ENCODE measurements around the gene ZNF655.
"Not testable (repeated sequence)": the region's sequence is repeated elsewhere in the genome, so short reads cannot be mapped to it uniquely, and the experiment has no call there.

ZNF655 gene, protein sequence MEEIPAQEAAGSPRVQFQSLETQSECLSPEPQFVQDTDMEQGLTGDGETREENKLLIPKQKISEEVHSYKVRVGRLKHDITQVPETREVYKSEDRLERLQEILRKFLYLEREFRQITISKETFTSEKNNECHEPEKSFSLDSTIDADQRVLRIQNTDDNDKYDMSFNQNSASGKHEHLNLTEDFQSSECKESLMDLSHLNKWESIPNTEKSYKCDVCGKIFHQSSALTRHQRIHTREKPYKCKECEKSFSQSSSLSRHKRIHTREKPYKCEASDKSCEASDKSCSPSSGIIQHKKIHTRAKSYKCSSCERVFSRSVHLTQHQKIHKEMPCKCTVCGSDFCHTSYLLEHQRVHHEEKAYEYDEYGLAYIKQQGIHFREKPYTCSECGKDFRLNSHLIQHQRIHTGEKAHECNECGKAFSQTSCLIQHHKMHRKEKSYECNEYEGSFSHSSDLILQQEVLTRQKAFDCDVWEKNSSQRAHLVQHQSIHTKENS

DNA sequence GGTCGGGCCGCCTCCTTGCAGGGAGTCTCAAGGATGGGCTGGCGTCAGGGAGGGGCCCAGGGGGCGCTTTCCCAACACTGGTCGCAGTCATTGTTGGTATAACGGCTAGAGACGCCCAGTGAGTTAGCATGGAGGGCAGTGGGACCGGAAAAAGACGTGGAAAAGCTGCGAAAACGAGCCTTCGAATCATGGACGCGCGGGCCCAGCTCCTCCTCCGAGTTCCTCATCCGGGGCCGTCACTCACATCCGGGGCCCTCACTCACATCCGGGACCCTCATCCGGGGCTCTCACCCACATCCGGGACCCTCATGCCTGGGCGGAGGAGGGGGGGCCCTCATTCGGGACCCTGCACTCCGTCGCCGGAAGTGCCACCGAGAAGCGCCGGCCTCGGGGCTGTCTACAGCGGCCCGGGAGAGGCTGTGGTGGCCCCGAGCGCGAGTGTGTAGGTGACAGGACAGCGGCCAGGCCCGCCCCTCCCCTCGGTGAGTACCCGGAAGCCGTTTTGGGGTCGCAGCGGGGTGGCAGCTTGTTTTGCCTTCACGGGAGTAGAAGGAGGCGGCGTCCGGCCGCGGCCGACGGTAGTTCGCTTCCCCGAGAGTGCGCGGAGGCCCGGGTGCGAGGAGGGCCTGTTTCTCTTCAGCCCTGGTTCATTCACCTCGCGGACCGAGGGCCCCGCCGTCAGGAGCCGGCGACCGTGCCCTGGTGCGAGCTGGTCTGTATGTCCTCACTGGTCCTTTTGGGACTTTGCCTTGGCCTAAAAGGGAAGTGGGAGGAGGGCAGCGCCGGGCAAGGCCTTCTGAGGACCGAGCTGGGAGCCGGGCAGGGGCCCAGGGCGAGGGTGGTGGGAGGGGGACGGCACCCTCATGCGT, at the start of gene ZNF655:
ZNF655 (plus strand) TSS at position 337 of the 869 bp plus-strand sequence. CDS start 1,918 bp downstream, outside the sequence.
- DNase-seq, result peak; percentile 86

DNA sequence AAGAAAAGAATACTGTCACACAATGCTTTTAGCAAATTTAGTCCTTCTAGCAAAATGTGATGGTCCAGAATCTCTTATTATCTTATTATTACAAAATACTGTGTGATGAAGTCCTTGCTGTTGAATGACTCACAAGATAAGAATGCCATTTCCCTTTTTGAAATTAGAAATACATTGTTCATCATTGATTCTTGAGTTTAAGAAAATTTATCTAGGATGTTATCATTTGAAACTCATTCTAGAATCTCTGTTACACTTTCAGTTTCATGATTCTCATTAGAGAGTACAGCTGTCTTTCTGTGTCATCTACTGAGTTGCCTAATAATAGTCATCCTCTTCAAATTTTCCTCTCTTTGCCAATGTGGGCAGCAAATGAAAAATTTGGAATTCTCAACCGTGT, 44.4 kb upstream of the ZNF655 start:
- DNase-seq, result no peak

DNA sequence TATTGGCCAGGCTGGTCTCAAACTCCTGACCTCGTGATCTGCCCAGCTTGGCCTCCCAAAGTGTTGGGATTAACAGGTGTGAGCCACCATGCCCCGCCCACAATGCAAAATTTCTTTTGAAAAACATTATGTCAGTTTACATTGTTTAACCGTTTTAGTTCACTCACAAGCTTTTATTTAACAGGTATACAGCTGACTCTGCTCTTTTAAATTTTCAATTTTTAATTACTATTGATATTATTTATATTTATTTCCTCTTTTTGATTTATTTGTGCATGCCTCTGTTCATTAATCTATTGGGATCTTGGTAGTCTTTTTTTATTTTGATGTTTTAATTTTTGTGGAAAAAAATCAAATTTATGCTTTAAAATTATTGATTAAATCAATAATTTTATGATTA, 37.0 kb upstream of the ZNF655 start:
- DNase-seq, result no peak

DNA sequence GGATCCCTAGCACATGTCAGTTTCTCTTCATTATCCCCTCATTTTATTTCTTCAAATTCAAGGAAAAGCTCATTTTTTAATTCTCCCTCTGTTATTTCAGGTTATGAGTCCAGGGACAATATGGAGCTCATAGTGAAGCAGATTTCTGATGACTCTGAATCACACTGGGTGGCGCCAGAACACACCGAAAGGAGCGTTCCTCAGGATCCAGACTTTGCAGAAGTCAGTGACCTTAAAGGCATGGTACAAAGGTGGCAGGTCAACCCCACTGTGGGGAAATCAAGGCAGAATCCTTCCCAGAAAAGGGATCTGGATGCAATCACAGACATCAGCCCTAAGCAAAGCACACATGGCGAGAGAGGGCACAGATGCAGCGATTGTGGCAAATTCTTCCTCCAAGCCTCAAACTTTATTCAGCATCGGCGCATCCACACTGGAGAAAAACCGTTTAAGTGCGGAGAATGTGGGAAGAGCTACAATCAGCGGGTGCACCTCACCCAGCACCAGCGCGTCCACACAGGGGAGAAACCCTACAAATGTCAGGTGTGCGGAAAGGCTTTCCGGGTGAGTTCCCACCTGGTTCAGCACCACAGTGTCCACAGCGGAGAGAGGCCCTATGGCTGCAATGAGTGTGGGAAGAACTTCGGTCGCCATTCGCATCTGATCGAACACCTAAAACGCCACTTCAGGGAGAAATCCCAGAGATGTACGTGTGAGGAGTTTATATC, 32.6 kb upstream of the ZNF655 start:
- DNase-seq, result peak; percentile 44

DNA sequence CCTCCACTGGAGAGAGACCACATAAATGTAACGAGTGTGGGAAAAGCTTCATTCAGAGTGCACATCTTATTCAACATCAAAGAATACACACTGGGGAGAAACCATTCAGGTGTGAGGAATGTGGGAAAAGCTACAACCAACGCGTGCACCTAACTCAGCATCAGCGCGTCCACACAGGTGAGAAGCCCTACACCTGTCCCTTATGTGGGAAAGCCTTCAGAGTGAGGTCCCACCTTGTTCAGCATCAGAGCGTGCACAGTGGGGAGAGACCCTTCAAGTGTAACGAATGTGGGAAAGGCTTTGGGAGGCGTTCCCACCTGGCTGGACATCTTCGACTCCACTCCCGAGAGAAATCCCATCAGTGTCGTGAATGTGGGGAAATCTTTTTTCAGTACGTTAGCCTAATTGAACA, 27.1 kb upstream of the ZNF655 start:
- no peak for DNase-seq

DNA sequence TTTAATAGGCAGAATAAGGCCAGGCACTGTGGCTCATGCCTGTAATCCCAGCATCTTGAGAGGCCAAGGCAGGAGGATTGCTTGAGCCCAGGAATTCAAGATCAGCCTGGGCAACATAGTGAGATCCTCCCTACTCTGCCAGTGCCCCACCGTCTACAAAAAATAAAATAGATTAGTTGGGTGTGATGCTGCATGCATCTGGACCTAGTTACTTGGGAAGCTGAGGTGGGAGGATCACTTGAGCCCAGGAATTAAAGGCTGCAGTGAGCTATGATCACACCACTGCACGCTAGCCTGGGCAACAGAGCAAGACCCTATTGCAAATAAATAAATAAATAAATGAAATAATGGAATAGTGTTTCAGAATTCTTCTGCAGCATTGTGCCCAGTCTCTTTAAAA, 22.8 kb upstream of the ZNF655 start:
- DNase-seq, result no peak

DNA sequence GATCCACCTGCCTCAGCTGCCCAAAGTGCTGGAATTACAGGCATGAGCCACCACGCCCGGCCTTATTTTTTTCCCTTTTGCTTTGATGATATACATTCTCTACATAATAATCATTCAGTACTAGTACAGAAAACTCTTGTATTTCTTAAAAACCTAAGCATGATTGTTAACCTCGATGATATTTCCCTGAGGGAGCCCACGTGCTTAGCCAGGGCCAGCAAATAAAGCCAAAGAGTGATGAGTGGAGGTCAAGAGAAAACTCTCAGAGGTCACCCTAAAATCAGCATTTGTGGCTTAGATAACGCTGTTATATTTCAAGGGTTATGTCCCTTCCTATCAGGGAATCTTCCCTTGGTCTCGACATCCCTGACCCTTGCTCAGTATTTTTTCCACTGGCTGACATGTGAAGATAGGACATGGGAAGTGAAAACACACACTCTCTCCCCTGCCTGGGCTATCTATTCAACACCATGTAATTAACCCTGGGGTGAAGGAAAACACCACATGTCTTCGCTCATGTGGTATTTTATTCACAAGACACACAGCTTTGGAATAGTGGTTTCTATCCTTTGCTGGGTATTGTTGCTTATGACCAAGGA, 19.1 kb upstream of the ZNF655 start:
- no peak for DNase-seq

DNA sequence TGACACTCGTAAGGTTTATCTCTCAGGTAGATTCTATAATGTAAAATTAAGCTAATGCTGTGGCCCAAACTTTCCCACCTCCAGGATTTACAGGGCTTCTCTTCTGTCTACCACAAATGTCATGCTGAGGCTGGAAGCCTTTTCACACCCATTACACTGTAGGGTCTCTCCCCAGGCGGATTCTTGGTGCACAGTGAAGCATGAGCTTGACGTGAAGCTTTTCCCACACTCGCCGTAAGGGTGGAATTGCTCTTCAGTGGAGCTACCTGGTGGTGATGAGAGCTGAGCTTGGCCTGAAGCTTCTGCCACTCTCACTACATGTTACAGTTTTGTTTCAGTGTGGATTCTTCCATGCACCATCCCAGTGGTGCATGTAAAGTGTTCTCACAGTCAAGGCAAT, 17.9 kb upstream of the ZNF655 start:
- no peak for DNase-seq

DNA sequence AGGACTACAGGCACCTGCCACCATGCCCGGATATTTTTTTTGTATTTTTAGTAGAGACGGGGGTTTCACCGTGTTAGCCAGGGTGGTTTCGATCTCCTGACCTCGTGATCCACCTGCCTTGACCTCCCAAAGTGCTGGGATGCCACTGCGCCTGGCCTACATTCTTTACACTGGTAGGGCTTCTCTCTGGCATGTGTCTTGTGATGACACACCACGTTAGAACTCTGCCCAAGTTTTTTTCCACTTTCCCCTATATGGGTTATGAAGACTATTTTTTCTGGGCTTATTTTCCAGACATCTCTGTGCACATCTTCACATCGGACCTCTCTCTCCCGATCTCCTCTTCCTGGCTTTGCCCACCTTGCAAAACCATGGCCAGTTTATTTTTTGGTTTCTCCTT, 17.2 kb upstream of the ZNF655 start:
- no peak for DNase-seq

DNA sequence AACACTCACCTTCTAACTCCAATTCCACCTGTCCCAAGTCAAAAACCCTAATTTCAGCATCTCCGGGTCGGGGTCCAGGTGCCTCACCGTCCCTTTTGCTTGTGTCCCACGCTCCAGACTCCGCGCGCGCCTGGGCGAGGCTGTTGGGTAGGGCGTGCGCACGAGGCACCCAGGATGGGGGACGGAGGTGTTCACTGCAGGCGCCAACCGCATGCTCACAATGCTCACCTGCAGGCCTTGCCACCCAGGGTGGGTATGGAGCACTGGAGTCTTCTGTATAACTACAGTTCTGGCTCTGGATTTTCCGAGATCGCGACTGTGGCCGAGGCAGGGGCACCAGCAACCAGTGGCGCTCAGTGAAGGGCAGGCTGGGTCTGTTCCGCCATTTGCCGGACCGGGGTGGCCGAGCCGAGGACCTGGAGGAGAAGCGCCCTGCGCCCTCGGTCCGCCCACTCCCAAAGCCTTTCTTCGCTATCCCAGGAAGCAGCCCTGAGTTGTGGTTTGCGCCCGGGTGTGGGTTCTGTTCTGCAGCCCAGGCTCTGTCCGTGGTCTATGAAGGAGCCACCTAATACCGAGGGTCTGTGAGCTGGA, 15.3 kb upstream of the ZNF655 start:
- DNase-seq, result no peak

DNA sequence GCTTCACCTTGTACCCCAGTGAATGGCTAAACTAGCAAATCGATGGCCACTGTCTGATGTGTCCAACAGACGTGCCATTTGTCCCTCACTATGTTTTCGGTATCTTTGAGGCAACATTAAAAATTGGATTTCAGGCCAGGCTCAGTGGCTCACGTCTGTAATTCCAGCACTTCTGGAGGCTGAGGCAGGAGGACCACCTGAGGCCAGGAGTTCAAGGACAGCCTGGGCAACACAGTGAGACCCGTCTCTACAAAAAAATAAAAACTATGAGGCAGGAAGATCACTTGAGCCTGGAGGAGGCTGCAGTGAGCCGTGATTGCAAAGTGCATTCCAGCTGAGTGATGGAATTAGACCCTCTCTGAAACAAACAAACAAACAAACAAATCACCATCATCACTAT, 14.5 kb upstream of the ZNF655 start:
- no peak for DNase-seq

DNA sequence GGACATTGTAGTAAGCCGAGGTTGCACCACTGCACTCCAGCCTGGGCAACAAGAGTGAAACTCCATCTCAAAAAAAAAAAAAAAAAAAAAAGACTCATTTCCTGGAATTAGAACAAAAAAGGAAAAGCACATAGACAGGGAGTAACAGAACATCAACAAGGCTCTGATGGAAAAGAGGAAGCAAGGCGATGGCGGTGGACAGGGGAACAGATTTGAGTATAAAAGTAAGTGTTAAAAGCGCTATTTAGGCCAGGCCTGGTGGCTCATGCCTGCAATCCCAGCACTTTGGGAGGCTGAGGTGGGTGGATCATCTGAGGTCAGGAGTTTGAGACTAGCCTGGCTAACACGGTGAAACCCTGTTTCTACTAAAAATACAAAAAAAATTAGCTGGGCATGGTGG, 13.1 kb upstream of the ZNF655 start:
- DNase-seq, result not testable (repeated sequence)

DNA sequence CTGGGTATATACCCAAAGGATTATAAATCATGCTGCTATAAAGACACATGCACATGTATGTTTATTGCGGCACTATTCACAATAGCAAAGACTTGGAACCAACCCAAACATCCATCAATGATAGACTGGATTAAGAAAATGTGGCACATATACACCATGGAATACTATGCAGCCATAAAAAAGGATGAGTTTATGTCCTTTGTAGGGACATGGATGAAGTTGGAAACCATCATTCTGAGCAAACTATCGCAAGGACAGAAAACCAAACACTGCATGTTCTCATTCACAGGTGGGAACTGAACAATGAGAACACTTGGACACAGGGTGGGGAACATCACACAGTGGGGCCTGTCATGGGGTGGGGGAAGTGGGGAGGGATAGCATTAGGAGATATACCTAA, 8.9 kb upstream of the ZNF655 start:
- DNase-seq, result not testable (repeated sequence)

DNA sequence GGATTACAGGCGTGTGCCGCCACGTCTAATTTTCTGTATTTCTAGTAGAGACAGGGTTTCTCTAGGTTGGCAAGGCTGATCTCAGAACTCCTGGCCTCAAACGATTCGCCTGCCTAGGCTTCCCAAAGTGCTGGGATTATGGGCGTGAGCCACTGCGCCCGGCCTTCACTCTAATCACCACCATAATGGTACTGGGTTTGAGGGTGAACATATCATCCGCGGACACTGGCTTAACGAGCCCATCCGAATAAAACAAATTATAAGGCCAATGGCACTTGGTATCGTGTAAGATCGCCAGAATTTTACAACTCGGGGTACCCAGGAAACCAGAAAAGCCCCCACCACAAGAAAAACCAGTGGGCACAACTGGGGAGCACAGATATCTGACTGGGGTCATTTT, 7.1 kb upstream of the ZNF655 start:
- no peak for DNase-seq

DNA sequence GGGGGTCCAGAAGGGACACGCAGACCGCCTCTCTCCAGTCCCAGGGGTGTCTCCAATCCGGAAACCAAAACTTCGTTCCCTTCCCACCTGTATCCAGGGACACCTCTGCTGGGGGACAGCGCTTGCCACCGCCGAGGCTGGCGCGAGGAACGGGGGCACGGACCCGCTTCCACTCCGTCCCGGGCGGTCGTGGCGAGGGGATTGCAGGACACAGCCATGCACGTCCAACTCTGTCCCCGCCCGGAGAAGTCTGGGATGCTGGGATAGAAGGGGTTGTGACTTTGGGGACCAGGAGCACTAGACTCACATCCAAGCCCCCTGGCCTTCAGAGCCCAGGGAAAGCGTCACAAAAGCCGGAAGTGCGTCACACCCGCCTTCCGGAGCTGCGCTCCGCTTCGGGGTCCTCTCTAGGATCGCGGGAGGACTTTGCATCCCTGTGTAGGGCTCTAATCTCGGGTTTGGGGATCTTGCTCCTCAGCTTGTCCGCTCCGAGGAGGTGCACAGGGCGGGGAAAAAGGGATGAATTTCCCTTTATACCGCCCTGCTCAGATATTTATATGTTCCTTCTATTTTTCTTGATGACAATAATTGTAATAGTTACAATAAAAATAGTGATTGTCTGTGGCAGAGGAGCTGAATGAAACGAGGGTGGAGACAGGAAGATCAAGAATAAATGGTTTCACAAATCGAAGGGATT, 6.5 kb upstream of the ZNF655 start, which contains the start of gene FAM200A:
FAM200A (minus strand) TSS at position 348 of the 697 bp plus-strand sequence. CDS start 3,707 bp downstream, outside the sequence.
- DNase-seq, result peak; percentile 95

DNA sequence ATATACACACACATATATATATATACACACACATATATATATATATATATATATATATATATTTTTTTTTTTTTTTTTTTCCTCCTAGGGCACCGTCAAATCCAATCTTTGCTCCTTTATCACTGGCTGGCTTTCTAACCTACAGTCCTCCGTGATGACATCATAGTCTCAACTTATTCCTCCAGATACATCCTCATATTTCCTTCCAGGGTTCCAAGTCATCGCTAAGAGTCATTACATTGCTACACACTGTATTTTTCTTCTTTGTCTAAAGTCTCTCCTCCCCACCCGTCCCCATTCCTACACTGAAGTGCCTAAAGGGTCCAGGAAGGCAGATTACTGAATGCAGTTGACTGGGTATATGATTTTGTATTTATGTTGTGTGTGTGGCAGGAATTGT, 5.4 kb upstream of the ZNF655 start:
- DNase-seq, result no peak

DNA sequence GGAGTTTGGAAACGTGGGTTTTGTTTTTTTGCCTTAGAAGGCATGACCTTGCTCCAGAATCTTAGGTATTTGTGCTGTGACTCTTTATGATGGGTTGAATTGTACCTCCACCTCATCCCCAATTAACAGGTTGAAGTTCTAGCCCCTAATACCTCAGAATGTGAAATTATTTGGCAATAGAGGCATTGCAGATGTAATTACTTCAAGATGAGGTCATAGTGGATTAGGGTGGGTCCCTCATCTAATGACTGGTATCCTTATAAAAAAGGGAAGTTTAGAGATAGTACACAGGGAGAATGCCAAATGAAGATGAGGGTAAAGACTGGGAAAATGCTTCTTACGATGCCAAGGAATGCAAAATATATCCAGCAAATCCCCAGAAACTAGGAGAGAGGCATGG, 3.5 kb upstream of the ZNF655 start:
- no peak for DNase-seq

DNA sequence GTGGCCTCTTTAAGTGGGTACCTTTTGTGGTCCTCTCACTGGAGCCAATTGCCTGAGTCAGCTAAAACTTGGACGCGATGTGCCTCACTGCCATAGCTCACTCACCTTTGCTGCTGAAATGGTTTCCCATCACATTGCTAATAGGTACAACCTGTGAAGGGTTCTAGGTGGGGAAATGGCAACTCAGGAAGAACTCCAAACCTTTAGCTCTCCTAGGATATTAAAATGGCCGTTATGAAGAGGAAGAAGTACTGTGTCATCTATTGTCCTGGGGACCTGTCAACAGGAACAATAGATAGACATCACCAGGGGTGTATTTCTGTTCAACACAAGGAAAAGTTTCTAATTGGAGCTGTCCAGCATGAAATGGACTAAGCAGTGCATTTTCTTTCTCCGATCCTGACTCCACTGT, 1.2 kb upstream of the ZNF655 start:
- no peak for DNase-seq

DNA sequence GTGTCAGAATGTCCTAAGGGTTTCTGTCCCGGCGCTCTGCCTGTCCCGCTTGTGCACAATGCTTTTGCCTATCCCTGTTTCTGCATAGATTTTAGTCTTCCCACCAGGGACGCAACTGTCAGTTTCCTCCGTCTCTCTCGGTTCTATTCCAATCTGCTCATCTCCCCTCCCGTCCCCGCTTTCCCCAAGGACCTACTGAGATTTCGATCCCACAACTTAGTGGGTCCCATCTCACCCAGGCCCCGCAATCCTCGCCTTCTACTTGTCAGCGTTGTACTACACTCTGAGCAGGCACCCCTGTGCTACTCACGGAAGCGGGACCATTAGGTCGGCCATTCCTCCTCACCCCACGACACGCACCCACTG, 519 bp upstream of the ZNF655 start:
- DNase-seq, result no peak

DNA sequence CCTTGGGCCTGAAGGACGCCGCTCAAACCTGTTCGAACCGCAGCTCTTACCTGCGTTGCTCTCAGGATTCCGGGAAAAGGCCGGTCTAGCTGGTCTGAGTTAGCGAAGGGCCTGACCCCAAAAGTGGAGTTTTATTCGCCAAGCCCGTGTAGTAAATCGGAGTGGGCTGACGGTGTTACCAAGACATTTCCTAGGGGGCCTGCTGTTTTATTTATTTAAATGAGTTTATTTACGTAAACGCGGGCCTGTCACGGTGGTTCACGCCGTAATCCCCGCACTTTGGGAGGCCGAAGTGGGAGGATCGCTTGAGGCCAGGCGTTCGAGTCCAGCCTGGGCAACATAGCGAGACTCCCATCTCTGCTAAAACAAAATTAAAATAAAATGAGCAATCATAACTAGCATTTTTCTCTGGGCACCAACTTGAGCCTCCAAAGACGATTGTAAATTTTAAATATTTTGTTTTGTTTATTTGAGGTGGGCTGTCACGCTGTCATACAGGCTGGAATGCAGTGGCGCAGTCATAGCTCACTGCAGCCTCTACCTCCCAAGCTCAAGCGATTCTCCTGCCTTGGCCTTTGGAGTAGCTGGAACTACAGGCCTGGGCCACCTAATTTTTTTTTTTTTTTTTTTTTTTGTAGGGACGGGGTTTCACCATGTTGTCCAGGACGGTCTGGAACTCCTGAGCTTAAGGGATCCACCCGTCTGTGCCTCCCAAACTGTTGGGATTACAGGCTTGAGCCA, 903 bp downstream of the ZNF655 start:
- no peak for DNase-seq
